ENCODE measurements around the gene DAPK1.
A peak's percentile ranks its signal among the peaks of the same experiment; 100 is the strongest.

GRCh38 chr9:87678650-87679355 lies 181.1 kb downstream of the DAPK1 start:
- no peak for TF ChIP-seq EZH2 (IDR thresholded peaks at IDR 0.05; ENCODE audit: borderline replicate concordance, low read length)
- TF ChIP-seq, protein P1, sequence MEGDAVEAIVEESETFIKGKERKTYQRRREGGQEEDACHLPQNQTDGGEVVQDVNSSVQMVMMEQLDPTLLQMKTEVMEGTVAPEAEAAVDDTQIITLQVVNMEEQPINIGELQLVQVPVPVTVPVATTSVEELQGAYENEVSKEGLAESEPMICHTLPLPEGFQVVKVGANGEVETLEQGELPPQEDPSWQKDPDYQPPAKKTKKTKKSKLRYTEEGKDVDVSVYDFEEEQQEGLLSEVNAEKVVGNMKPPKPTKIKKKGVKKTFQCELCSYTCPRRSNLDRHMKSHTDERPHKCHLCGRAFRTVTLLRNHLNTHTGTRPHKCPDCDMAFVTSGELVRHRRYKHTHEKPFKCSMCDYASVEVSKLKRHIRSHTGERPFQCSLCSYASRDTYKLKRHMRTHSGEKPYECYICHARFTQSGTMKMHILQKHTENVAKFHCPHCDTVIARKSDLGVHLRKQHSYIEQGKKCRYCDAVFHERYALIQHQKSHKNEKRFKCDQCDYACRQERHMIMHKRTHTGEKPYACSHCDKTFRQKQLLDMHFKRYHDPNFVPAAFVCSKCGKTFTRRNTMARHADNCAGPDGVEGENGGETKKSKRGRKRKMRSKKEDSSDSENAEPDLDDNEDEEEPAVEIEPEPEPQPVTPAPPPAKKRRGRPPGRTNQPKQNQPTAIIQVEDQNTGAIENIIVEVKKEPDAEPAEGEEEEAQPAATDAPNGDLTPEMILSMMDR (IDR thresholded peaks at IDR 0.05; ENCODE audit: low read length), result peak; percentile 71

Measured in OCI-LY1 (cell line).